ENCODE data around the gene EDN1. TPM values are rescaled to one million over a fixed set of nuclear protein-coding genes. Genes with fewer than 3 reads are reported as not detected.

The EDN1 gene
- total RNA-seq, 2 experiments from 2014 or later: 0.10 TPM; not detected in 1

GRCh38 chr6:12260458-12261093 is 29.6 kb upstream of the EDN1 start:
- Mint-ChIP-seq H3K4me3 (no peak overlapping the region), H3K36me3 (ENCODE audit: low read depth) (no peaks in the 10 kb centered on the region), H3K27me3 (peaks cover 8% of the 10 kb centered on the region), H3K9me3 (no peaks in the 10 kb centered on the region), H3K4me1 (no peaks in the 10 kb centered on the region), H3K27ac (no peak overlapping the region)
- POLR2A ChIA-PET: no interaction called here
- CTCF ChIA-PET: interaction anchor here (1.3 kb wide), 1 partner anchor 558 kb away, joined by 3 read pairs; no protein-coding TSS in a partner anchor
- DNase-seq: no peak

- DNase-seq: no peak
- ChIA-PET CTCF (interaction anchor here (1.3 kb wide), 1 partner anchor 559 kb away, joined by 3 read pairs; no protein-coding TSS in a partner anchor), POLR2A (no interaction called here)
- Mint-ChIP-seq H3K9me3 (no peaks in the 10 kb centered on the region), H3K4me3 (no peak overlapping the region), H3K27ac (no peak overlapping the region), H3K27me3 (peaks cover 8% of the 10 kb centered on the region), H3K36me3 (ENCODE audit: low read depth) (no peaks in the 10 kb centered on the region), H3K4me1 (peaks cover 4% of the 10 kb centered on the region)
These were observed 28.7 kb upstream of the EDN1 start for GRCh38 chr6:12261502-12261901.

GRCh38 chr6:12262236-12263061 is 27.7 kb upstream of the EDN1 start:
- CTCF ChIA-PET: interaction anchor here (0.7 kb wide), 2 partner anchors 631 to 1534 kb away, joined by 3 to 4 read pairs; no protein-coding TSS in a partner anchor
- H3K9me3 Mint-ChIP-seq: no peaks in the 10 kb centered on the region

GRCh38 chr6:12263403-12263802 is 26.8 kb upstream of the EDN1 start:
- DNase-seq: no peak
- Mint-ChIP-seq H3K4me1 (peaks cover 8% of the 10 kb centered on the region), H3K27me3 (peaks cover 14% of the 10 kb centered on the region), H3K9me3 (no peaks in the 10 kb centered on the region), H3K27ac (no peak overlapping the region), H3K4me3 (no peak overlapping the region), H3K36me3 (ENCODE audit: low read depth) (no peaks in the 10 kb centered on the region)
- CTCF ChIA-PET: no interaction called here
- POLR2A ChIA-PET: no interaction called here

More at GRCh38 chr6:12262236-12263061, 27.7 kb upstream of the EDN1 start:
- H3K27me3 Mint-ChIP-seq: peaks cover 8% of the 10 kb centered on the region
- H3K36me3 Mint-ChIP-seq (ENCODE audit: low read depth): no peaks in the 10 kb centered on the region
- no peak overlapping the region for H3K4me3 Mint-ChIP-seq
- no peak for DNase-seq
- H3K27ac Mint-ChIP-seq: no peak overlapping the region
- H3K4me1 Mint-ChIP-seq: peaks cover 8% of the 10 kb centered on the region
- POLR2A ChIA-PET: no interaction called here

GRCh38 chr6:12264671-12265070 is 25.5 kb upstream of the EDN1 start:
- Mint-ChIP-seq H3K27ac (no peak overlapping the region), H3K9me3 (no peaks in the 10 kb centered on the region), H3K4me1 (peaks cover 8% of the 10 kb centered on the region), H3K27me3 (peaks cover 20% of the 10 kb centered on the region), H3K4me3 (no peak overlapping the region), H3K36me3 (ENCODE audit: low read depth) (no peaks in the 10 kb centered on the region)
- no peak for DNase-seq
- CTCF ChIA-PET: no interaction called here
- POLR2A ChIA-PET: no interaction called here

- Mint-ChIP-seq H3K27ac (no peak overlapping the region), H3K4me1 (peaks cover 9% of the 10 kb centered on the region), H3K9me3 (peaks cover 2% of the 10 kb centered on the region), H3K36me3 (ENCODE audit: low read depth) (peaks cover 2% of the 10 kb centered on the region), H3K27me3 (peaks cover 20% of the 10 kb centered on the region), H3K4me3 (no peak overlapping the region)
- no peak for DNase-seq
- CTCF ChIA-PET: no interaction called here
- POLR2A ChIA-PET: no interaction called here
These were observed 24.9 kb upstream of the EDN1 start for GRCh38 chr6:12265296-12265695.

GRCh38 chr6:12265791-12266190 is 24.4 kb upstream of the EDN1 start:
- H3K36me3 Mint-ChIP-seq (ENCODE audit: low read depth): peaks cover 2% of the 10 kb centered on the region
- ChIA-PET POLR2A (no interaction called here), CTCF (no interaction called here)
- H3K27me3 Mint-ChIP-seq: peaks cover 16% of the 10 kb centered on the region
- H3K9me3 Mint-ChIP-seq: peaks cover 5% of the 10 kb centered on the region
- DNase-seq: no peak
- H3K4me3 Mint-ChIP-seq: no peak overlapping the region
- no peak overlapping the region for H3K27ac Mint-ChIP-seq
- peaks cover 13% of the 10 kb centered on the region for H3K4me1 Mint-ChIP-seq

GRCh38 chr6:12266571-12266970 is 23.6 kb upstream of the EDN1 start:
- Mint-ChIP-seq H3K4me3 (no peak overlapping the region), H3K27ac (no peak overlapping the region), H3K4me1 (peaks cover 17% of the 10 kb centered on the region), H3K9me3 (peaks cover 10% of the 10 kb centered on the region), H3K27me3 (peaks cover 16% of the 10 kb centered on the region), H3K36me3 (ENCODE audit: low read depth) (peaks cover 2% of the 10 kb centered on the region)
- ChIA-PET CTCF (no interaction called here), POLR2A (no interaction called here)
- DNase-seq: no peak

GRCh38 chr6:12269110-12269509 is 21.1 kb upstream of the EDN1 start:
- no peak for DNase-seq
- Mint-ChIP-seq H3K36me3 (ENCODE audit: low read depth) (peaks cover 5% of the 10 kb centered on the region), H3K4me3 (no peak overlapping the region), H3K27me3 (peaks cover 12% of the 10 kb centered on the region), H3K27ac (no peak overlapping the region), H3K4me1 (peaks cover 17% of the 10 kb centered on the region), H3K9me3 (peaks cover 18% of the 10 kb centered on the region)
- ChIA-PET CTCF (no interaction called here), POLR2A (no interaction called here)

GRCh38 chr6:12270551-12271230 is 19.5 kb upstream of the EDN1 start:
- Mint-ChIP-seq H3K9me3 (peaks cover 18% of the 10 kb centered on the region), H3K27ac (no peak overlapping the region), H3K36me3 (ENCODE audit: low read depth) (peaks cover 5% of the 10 kb centered on the region), H3K4me1 (peaks cover 17% of the 10 kb centered on the region), H3K27me3 (peaks cover 12% of the 10 kb centered on the region), H3K4me3 (peak overlapping the region; percentile 8)
- CTCF ChIA-PET: no interaction called here
- POLR2A ChIA-PET: interaction anchor here (0.7 kb wide), 1 partner anchor 111 kb away, joined by 3 read pairs; no protein-coding TSS in a partner anchor
- DNase-seq: no peak

- peaks cover 12% of the 10 kb centered on the region for H3K27me3 Mint-ChIP-seq
- ChIA-PET POLR2A (interaction anchor here (0.7 kb wide), 1 partner anchor 111 kb away, joined by 3 read pairs; no protein-coding TSS in a partner anchor), CTCF (no interaction called here)
- H3K4me3 Mint-ChIP-seq: no peak overlapping the region
- H3K9me3 Mint-ChIP-seq: peaks cover 18% of the 10 kb centered on the region
- peaks cover 13% of the 10 kb centered on the region for H3K4me1 Mint-ChIP-seq
- H3K27ac Mint-ChIP-seq: no peak overlapping the region
- H3K36me3 Mint-ChIP-seq (ENCODE audit: low read depth): peaks cover 5% of the 10 kb centered on the region
- no peak for DNase-seq
These were observed 18.6 kb upstream of the EDN1 start for GRCh38 chr6:12271594-12271993.

- Mint-ChIP-seq H3K4me3 (no peak overlapping the region), H3K27ac (no peak overlapping the region), H3K36me3 (ENCODE audit: low read depth) (peaks cover 5% of the 10 kb centered on the region), H3K4me1 (peaks cover 9% of the 10 kb centered on the region), H3K27me3 (peaks cover 12% of the 10 kb centered on the region), H3K9me3 (peaks cover 18% of the 10 kb centered on the region)
- ChIA-PET POLR2A (no interaction called here), CTCF (no interaction called here)
- no peak for DNase-seq
These were observed 18.2 kb upstream of the EDN1 start for GRCh38 chr6:12271997-12272396.

GRCh38 chr6:12275107-12275506 is 15.1 kb upstream of the EDN1 start:
- DNase-seq: no peak
- peaks cover 18% of the 10 kb centered on the region for H3K4me1 Mint-ChIP-seq
- peaks cover 16% of the 10 kb centered on the region for H3K9me3 Mint-ChIP-seq
- ChIA-PET CTCF (interaction anchor here (1.4 kb wide), 1 partner anchor 15 kb away, joined by 3 read pairs; the partner anchor contains the start of gene EDN1), POLR2A (no interaction called here)
- H3K27me3 Mint-ChIP-seq: peaks cover 2% of the 10 kb centered on the region
- no peak overlapping the region for H3K4me3 Mint-ChIP-seq
- H3K36me3 Mint-ChIP-seq (ENCODE audit: low read depth): peaks cover 3% of the 10 kb centered on the region
- H3K27ac Mint-ChIP-seq: no peak overlapping the region
